SK-N-SH treated with all-trans-retinoic acid at 6 μM for 48 hours (cell line): ENCODE measurements around the gene LARP4B.

ENCODE experiments used
- ATAC-seq: fragments of 200-7000 bp; cut with Tn5 transposase; 3 replicates; pipeline ENCODE4 v1.9.1; 2020; ENCODE audit warnings: mild to moderate bottlenecking, moderate library complexity
- ARNTL ChIP-seq: fragments of 450-650 bp; formaldehyde crosslinking; IDR thresholded peaks from 2 replicates; pipeline ENCODE4 v1.5.0; 2020; ENCODE audit warnings: low read depth, mild to moderate bottlenecking, moderate library complexity, borderline replicate concordance
- BACH2 ChIP-seq: fragments of 250-450 bp; sonication (Bioruptor Pico); IDR thresholded peaks from 2 replicates; pipeline ENCODE4 v1.9.0; 2021; ENCODE audit warnings: mild to moderate bottlenecking, borderline replicate concordance
- ESRRG ChIP-seq: fragments of 250-450 bp; sonication (Bioruptor Pico); IDR thresholded peaks from 2 replicates; pipeline ENCODE4 v1.6.1; 2021; ENCODE audit warnings: mild to moderate bottlenecking
- GLIS3 ChIP-seq: fragments of 250-450 bp; sonication (Bioruptor Pico); IDR thresholded peaks from 2 replicates; pipeline ENCODE4 v1.5.0; 2020; ENCODE audit warnings: mild to moderate bottlenecking, moderate library complexity
- ISL1 ChIP-seq: fragments of 250-450 bp; sonication (Bioruptor Pico); IDR thresholded peaks from 2 replicates; pipeline ENCODE4 v2.1.2; 2022; ENCODE audit warnings: mild to moderate bottlenecking, moderate library complexity
- PPARA ChIP-seq: fragments of 250-450 bp; sonication (Bioruptor Pico); IDR thresholded peaks from 2 replicates; pipeline ENCODE4 v1.5.0; 2020; ENCODE audit warnings: mild to moderate bottlenecking, borderline replicate concordance
- TCF4 ChIP-seq: fragments of 250-450 bp; sonication (Bioruptor Pico); IDR thresholded peaks from 2 replicates; pipeline ENCODE4 v1.8.0; 2021; ENCODE audit warnings: mild to moderate bottlenecking, moderate library complexity, borderline replicate concordance
- TOX ChIP-seq: fragments of 250-450 bp; sonication (Bioruptor Pico); IDR thresholded peaks from 2 replicates; pipeline ENCODE4 v1.8.0; 2021; ENCODE audit warnings: mild to moderate bottlenecking, moderate library complexity, borderline replicate concordance
- ZFP3 ChIP-seq: fragments of 250-450 bp; sonication (Bioruptor Pico); IDR thresholded peaks from 2 replicates; pipeline ENCODE4 v1.5.0; 2020; ENCODE audit warnings: mild to moderate bottlenecking, moderate library complexity
- ZNF565 ChIP-seq: fragments of 450-650 bp; formaldehyde crosslinking; conservative IDR thresholded peaks from 2 replicates; pipeline ENCODE4 v1.5.0; 2020; ENCODE audit warnings: low read depth, mild to moderate bottlenecking, moderate library complexity
- ZNF70 ChIP-seq: fragments of 450-650 bp; formaldehyde crosslinking; IDR thresholded peaks from 2 replicates; pipeline ENCODE4 v1.5.0; 2020; ENCODE audit warnings: mild to moderate bottlenecking, moderate library complexity
- ZNF8 ChIP-seq: fragments of 450-650 bp; formaldehyde crosslinking; IDR thresholded peaks from 2 replicates; pipeline ENCODE4 v1.5.0; 2020; ENCODE audit warnings: mild to moderate bottlenecking, moderate library complexity
- TF ChIP-seq, protein P1 (sequence below): fragments of 250-450 bp; sonication (Bioruptor Pico); IDR thresholded peaks from 2 replicates; pipeline ENCODE4 v1.5.0; 2020; ENCODE audit warnings: mild to moderate bottlenecking, moderate library complexity

LARP4B gene

DNA sequence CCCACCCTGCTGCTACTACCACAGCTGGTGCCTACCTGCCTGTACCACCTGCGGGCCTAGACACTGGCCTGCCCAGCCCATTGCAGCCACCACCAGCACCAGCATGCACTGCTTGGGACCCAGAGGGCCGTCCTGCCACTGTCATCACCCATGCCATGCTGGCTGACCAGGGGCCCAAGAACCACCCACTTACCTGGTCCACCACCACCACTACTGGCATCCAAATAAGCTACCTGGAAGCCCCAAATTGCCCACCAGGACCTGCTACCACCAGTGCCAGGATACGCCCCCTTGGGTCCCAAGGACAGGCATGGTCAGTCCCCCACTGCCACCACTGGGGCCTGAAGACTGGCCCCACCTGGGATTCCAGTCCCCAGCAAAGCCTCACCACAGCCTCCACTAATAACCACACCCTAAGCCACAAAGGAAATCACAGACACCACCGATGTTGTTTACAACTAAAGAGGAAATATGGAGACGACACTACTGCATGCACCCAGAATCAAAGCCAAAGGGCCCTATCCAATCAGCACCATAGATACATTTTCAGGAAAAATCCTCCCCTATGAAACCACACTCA lies 171.5 kb downstream of the LARP4B start:
- no peak for TF ChIP-seq ESRRG (CRISPR knock-in tag)
- TF ChIP-seq BACH2 (CRISPR knock-in tag), result no peak
- no peak for TF ChIP-seq ZFP3
- TF ChIP-seq ZNF8 (CRISPR knock-in tag), result no peak
- no peak for TF ChIP-seq ARNTL
- TF ChIP-seq ZNF70 (CRISPR knock-in tag), result no peak
- TF ChIP-seq TOX (CRISPR knock-in tag), result no peak
- no peak for TF ChIP-seq ZNF565 (CRISPR knock-in tag)
- TF ChIP-seq GLIS3 (CRISPR knock-in tag), result no peak
- no peak for TF ChIP-seq PPARA (CRISPR knock-in tag)
- TF ChIP-seq, protein P1, sequence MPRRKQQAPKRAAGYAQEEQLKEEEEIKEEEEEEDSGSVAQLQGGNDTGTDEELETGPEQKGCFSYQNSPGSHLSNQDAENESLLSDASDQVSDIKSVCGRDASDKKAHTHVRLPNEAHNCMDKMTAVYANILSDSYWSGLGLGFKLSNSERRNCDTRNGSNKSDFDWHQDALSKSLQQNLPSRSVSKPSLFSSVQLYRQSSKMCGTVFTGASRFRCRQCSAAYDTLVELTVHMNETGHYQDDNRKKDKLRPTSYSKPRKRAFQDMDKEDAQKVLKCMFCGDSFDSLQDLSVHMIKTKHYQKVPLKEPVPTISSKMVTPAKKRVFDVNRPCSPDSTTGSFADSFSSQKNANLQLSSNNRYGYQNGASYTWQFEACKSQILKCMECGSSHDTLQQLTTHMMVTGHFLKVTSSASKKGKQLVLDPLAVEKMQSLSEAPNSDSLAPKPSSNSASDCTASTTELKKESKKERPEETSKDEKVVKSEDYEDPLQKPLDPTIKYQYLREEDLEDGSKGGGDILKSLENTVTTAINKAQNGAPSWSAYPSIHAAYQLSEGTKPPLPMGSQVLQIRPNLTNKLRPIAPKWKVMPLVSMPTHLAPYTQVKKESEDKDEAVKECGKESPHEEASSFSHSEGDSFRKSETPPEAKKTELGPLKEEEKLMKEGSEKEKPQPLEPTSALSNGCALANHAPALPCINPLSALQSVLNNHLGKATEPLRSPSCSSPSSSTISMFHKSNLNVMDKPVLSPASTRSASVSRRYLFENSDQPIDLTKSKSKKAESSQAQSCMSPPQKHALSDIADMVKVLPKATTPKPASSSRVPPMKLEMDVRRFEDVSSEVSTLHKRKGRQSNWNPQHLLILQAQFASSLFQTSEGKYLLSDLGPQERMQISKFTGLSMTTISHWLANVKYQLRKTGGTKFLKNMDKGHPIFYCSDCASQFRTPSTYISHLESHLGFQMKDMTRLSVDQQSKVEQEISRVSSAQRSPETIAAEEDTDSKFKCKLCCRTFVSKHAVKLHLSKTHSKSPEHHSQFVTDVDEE (CRISPR knock-in tag), result no peak
- no peak for TF ChIP-seq TCF4 (CRISPR knock-in tag)
- no peak for TF ChIP-seq ISL1 (CRISPR knock-in tag)
- ATAC-seq, result no peak
